Middle frontal gyrus (tissue), 1 donor: ENCODE data around the gene LHFPL4.
"Not testable (repeated sequence)": the region's sequence is repeated elsewhere in the genome, so short reads cannot be mapped to it uniquely, and the experiment has no call there.

Experiments used
- DNase-seq: peaks from one replicate; pipeline ENCODE4 v3.0.0-alpha.2; 2015; ENCODE audit warnings: low spot score; ENCODE audit errors: extremely low spot score

LHFPL4 gene

GRCh38 chr3:9542182-9542581, 11.4 kb downstream of the LHFPL4 start:
- DNase-seq = no peak

GRCh38 chr3:9536212-9536611, 17.4 kb downstream of the LHFPL4 start:
- DNase-seq = no peak

GRCh38 chr3:9534429-9534828, 19.2 kb downstream of the LHFPL4 start:
- DNase-seq = no peak

GRCh38 chr3:9525078-9525477, 28.5 kb downstream of the LHFPL4 start:
- DNase-seq = no peak

- no peak for DNase-seq
Observed at GRCh38 chr3:9514956-9515355, 38.7 kb downstream of the LHFPL4 start.

GRCh38 chr3:9514306-9514705, 39.3 kb downstream of the LHFPL4 start:
- no peak for DNase-seq

GRCh38 chr3:9512456-9513045, 41.1 kb downstream of the LHFPL4 start:
- no peak for DNase-seq

GRCh38 chr3:9508781-9509180, 44.8 kb downstream of the LHFPL4 start:
- DNase-seq = no peak

GRCh38 chr3:9507586-9508578, 45.7 kb downstream of the LHFPL4 start:
- no peak for DNase-seq

- DNase-seq = peak; percentile 47
Observed at GRCh38 chr3:9503283-9503682, 50.3 kb downstream of the LHFPL4 start.

- DNase-seq = no peak
Observed at GRCh38 chr3:9501226-9501625, 52.4 kb downstream of the LHFPL4 start.

GRCh38 chr3:9500108-9501050, 53.2 kb downstream of the LHFPL4 start:
- DNase-seq = no peak

GRCh38 chr3:9499455-9500107, 54.0 kb downstream of the LHFPL4 start:
- DNase-seq = no peak

- DNase-seq = no peak
Observed at GRCh38 chr3:9498781-9499180, 54.8 kb downstream of the LHFPL4 start.

GRCh38 chr3:9497821-9498565, 55.6 kb downstream of the LHFPL4 start:
- DNase-seq = no peak

GRCh38 chr3:9496893-9497292, 56.7 kb downstream of the LHFPL4 start:
- DNase-seq = no peak

GRCh38 chr3:9494036-9494435, 59.6 kb downstream of the LHFPL4 start:
- DNase-seq = not testable (repeated sequence)

GRCh38 chr3:9491506-9491905, 62.1 kb downstream of the LHFPL4 start:
- DNase-seq = no peak

- no peak for DNase-seq
Observed at GRCh38 chr3:9485248-9485647, 68.4 kb downstream of the LHFPL4 start.

GRCh38 chr3:9480265-9480664, 73.4 kb downstream of the LHFPL4 start:
- DNase-seq = no peak
